Adipocyte (in vitro differentiated cells): Measurements from ENCODE around the gene LTV1.
"Not testable (repeated sequence)": the region's sequence is repeated elsewhere in the genome, so short reads cannot be mapped to it uniquely, and the experiment has no call there.

ENCODE experiments used
- DNase-seq: peaks from one replicate; pipeline ENCODE4 v3.0.0-alpha.2; 2015; ENCODE audit warnings: low read depth
- H3K27me3 ChIP-seq: replicated peaks from 2 replicates; pipeline ENCODE4 v1.7.0; 2013; ENCODE audit warnings: mild to moderate bottlenecking, low read length, moderate library complexity; ENCODE audit not compliant: control insufficient read depth, insufficient read depth
- H3K36me3 ChIP-seq: 2 replicates; pipeline ENCODE4 v1.7.0; 2013; ENCODE audit warnings: low read length, mild to moderate bottlenecking, moderate library complexity; ENCODE audit not compliant: control insufficient read depth, insufficient read depth, severe bottlenecking
- H3K4me1 ChIP-seq: 2 replicates; pipeline ENCODE4 v1.7.0; 2013; ENCODE audit warnings: mild to moderate bottlenecking, low read length, moderate library complexity; ENCODE audit not compliant: control insufficient read depth, insufficient read depth
- H3K4me3 ChIP-seq: 2 replicates; pipeline ENCODE4 v1.7.0; 2013; ENCODE audit warnings: mild to moderate bottlenecking, low read length, moderate library complexity
- H3K9ac ChIP-seq: 2 replicates; pipeline ENCODE4 v1.7.0; 2013; ENCODE audit warnings: mild to moderate bottlenecking, low read length, moderate library complexity
- H3K9me3 ChIP-seq: 2 replicates; pipeline ENCODE4 v1.7.0; 2013; ENCODE audit warnings: mild to moderate bottlenecking, low read length, moderate library complexity; ENCODE audit not compliant: control insufficient read depth

The LTV1 gene

DNA sequence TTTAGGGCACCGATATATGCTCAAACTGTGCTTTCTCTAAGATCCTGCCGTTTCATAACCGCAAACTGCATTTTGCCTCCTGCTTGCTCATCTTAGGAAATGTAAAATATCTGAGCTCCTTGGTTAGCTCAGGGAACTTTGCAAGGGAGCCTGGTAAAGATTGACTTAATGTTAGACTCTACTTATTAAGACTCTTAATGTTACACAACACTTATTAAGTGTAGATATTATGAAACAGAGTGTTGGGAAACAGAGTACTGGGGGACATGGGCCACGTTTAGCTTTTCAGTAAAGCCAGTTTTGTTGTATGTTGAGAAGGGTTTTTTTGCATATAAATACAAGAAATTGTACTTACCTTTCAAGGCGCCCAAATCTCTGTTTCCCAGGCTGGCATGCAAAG lies 1.9 kb downstream of the LTV1 start:
- peaks cover 55% of the 10 kb centered on the region for H3K36me3 ChIP-seq
- no peak for DNase-seq
- peak overlapping the region; percentile 90 for H3K9ac ChIP-seq

DNA sequence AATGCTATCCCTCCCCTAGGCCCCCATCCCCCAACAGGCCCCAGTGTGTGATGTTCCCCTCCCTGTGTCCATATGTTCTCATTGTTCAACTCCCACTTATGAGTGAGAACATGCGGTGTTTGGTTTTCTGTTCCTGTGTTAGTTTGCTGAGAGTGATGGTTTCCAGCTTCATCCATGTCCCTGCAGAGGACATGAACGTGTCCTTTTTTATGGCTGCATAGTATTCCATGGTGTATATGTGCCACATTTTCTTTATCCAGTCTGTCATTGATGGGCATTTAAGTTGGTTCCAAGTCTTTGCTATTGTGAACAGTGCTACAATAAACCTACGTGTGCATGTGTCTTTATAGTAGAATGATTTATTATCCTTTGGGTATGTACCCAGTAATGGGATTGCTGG lies 8.6 kb downstream of the LTV1 start:
- DNase-seq, H3K4me1 ChIP-seq, H3K9ac ChIP-seq, H3K4me3 ChIP-seq, H3K27me3 ChIP-seq: not testable (repeated sequence)
- peaks cover 83% of the 10 kb centered on the region for H3K36me3 ChIP-seq
- peaks cover 16% of the 10 kb centered on the region for H3K9me3 ChIP-seq

More for the DNA sequence above, 1.9 kb downstream of the LTV1 start:
- Histone ChIP-seq H3K4me1 (peaks cover 23% of the 10 kb centered on the region), H3K27me3 (no peaks in the 10 kb centered on the region), H3K4me3 (peak overlapping the region; percentile 85), H3K9me3 (no peaks in the 10 kb centered on the region)

DNA sequence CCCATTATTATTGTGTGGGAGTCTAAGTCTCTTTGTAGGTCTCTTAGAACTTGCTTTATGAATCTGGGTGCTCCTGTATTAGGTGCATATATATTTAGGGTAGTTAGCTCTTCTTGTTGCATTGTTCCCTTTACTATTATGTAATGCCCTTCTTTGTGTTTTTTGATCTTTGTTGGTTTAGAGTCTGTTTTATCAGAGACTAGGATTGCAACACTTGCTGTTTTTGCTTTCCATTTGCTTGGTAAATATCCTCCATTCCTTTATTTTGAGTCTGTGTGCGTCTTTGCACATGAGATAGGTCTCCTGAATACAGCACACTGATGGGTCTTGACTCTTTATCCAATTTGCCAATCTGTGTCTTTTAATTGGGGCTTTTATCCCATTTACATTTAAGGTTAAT lies 11.9 kb downstream of the LTV1 start:
- H3K4me3 ChIP-seq, H3K9ac ChIP-seq, DNase-seq, H3K27me3 ChIP-seq, H3K4me1 ChIP-seq: not testable (repeated sequence)
- peaks cover 16% of the 10 kb centered on the region for H3K9me3 ChIP-seq
- H3K36me3 ChIP-seq: peaks cover 84% of the 10 kb centered on the region

DNA sequence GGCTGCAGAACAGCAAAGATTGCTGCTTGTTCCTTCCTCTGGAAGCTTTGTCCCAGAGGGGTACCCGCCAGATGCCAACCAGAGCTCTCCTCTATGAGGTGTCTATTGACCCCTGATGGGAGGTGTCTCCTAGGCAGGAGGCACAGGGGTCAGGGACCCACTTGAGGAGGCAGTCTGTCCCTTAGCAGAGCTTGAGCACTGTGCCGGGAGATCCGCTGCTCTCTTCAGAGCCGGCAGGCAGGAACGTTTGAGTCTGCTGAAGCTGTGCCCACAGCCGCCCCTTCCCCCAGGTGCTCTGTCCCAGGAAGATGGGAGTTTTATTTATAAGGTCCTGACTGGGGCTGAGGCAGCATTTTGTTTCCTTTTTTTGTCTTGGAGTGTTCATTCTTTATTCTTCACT lies 13.6 kb downstream of the LTV1 start:
- H3K9me3 ChIP-seq: peaks cover 16% of the 10 kb centered on the region
- DNase-seq, H3K4me1 ChIP-seq, H3K4me3 ChIP-seq, H3K27me3 ChIP-seq, H3K9ac ChIP-seq: not testable (repeated sequence)
- peaks cover 84% of the 10 kb centered on the region for H3K36me3 ChIP-seq

DNA sequence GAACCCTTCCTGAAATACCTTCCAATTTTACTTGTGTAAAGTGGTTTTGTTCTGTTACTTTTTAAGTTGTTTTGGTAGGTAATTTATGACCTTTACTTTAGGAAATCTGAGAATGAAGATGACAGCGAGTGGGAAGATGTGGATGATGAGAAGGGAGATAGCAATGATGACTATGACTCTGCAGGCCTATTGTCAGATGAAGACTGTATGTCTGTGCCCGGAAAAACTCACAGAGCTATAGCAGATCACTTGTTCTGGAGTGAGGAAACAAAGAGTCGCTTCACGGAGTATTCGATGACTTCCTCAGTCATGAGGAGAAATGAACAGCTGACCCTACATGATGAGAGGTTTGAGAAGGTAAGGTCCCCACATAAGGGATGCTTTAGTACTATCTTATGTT lies 14.5 kb downstream of the LTV1 start:
- Histone ChIP-seq H3K4me1 (no peaks in the 10 kb centered on the region), H3K36me3 (peaks cover 84% of the 10 kb centered on the region), H3K4me3 (no peak overlapping the region), H3K9ac (no peak overlapping the region), H3K27me3 (no peaks in the 10 kb centered on the region), H3K9me3 (peaks cover 16% of the 10 kb centered on the region)
- no peak for DNase-seq

DNA sequence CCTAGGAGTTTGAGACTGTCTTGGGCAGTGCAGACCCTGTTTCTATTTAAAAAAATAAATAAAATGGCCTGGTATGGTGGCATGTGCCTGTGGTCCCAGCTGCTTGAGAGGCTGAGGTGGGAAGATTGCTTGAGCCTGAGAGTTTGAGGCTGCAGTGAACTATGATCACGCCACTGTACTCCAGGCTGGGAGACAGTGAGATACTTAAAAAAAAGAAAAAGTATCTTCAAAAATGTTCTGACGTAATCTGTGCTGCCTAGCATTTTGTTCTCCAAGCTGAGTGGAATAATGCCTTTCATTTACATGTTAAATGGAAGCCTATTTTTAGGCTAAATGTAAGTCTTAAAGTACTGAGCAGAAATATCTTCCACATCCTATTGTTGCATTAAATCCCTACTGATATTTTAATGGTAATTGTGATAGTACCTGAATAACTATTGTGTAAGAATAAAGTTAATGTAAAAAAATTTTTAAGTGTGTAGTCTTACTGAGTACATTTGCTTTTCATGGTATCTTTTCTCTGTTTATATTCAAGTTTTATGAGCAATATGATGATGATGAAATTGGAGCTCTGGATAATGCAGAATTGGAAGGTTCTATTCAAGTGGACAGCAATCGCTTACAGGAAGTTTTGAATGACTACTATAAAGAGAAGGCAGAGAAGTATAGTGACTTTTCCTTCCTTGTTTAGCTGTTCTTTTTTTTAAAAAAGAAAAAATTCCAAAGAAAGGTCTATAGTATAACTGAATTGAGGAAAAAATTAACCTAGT lies 16.9 kb downstream of the LTV1 start:
- peak; percentile 27 for DNase-seq
- Histone ChIP-seq H3K9ac (no peak overlapping the region), H3K36me3 (peaks cover 100% of the 10 kb centered on the region)

DNA sequence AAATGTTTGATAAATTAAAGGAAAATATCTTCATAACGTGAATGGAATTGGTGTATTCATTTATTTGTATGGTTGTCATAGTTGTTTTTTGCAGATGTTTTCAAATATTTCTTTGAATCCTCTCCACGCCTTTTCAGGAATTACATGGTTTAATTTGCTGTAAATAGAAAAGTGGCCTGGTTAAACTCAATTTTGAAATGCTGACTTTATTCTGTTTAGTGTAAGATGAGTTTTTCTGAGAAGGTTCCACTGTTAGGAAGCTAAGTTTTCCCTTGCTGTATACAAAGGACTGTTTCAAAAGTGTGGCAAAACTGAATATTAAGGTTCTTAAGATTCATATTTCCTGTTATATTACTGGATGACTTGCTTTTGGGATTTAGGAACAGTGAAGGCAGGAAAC lies 20.6 kb downstream of the LTV1 start:
- no peaks in the 10 kb centered on the region for H3K4me1 ChIP-seq
- no peak overlapping the region for H3K9ac ChIP-seq
- no peak overlapping the region for H3K4me3 ChIP-seq
- no peaks in the 10 kb centered on the region for H3K9me3 ChIP-seq
- DNase-seq: no peak
- peaks cover 74% of the 10 kb centered on the region for H3K36me3 ChIP-seq
- no peaks in the 10 kb centered on the region for H3K27me3 ChIP-seq

More for the DNA sequence above, 16.9 kb downstream of the LTV1 start:
- Histone ChIP-seq H3K4me1 (no peaks in the 10 kb centered on the region), H3K4me3 (no peak overlapping the region), H3K27me3 (no peaks in the 10 kb centered on the region), H3K9me3 (peaks cover 8% of the 10 kb centered on the region)

DNA sequence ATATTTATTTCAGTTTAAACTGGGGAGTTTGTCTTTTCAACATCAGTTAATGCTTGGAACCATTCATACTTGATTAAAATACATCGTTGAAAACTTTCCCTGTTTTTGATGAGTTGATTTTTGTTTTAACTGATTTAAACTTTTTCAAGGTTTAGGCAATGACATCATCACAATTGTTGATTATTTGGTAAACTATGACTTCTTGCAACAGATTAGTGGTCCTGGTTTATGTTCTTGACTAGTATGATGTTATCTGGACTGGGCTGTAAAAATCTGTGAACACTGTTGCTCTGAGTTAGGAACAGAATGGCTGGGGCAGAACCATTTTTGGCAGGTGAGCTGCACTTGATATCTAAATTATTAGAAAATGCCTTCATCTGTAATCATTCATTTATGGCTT lies 21.1 kb downstream of the LTV1 start, which contains the start of gene ZC2HC1B:
Gene ZC2HC1B, plus strand, starts transcription at position 241 of the 400 bp plus-strand sequence. Its CDS starts 66 bp downstream, at position 307.
- Histone ChIP-seq H3K9ac (no peak within 1 kb of the TSS), H3K27me3 (no peaks in the 10 kb centered on the region), H3K36me3 (peaks cover 70% of the 10 kb centered on the region), H3K9me3 (no peaks in the 10 kb centered on the region), H3K4me1 (no peaks in the 10 kb centered on the region), H3K4me3 (no peak within 1 kb of the TSS)
- DNase-seq: no peak

DNA sequence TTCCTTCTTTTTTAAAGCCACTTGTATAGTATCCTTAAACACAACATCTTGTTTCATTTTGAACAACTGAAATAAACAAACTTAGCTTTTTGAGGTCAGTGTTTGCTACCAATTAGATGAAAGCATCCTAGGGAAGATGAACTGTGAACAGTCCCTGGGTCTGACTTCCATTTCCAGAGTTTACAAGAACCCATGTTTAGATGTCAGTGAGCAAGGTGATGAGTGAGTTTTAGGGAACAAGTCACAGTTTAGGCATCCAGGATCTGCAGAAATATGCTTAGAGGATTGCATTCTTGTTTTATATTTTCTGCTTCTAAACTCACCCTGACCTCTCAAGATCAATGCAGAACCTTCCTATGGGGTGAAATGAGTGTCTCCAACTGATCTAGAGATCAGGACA lies 24.1 kb downstream of the LTV1 start:
- no peaks in the 10 kb centered on the region for H3K9me3 ChIP-seq
- H3K4me1 ChIP-seq: no peaks in the 10 kb centered on the region
- no peak overlapping the region for H3K9ac ChIP-seq
- H3K36me3 ChIP-seq: peaks cover 39% of the 10 kb centered on the region
- no peak overlapping the region for H3K4me3 ChIP-seq
- DNase-seq: no peak
- no peaks in the 10 kb centered on the region for H3K27me3 ChIP-seq

DNA sequence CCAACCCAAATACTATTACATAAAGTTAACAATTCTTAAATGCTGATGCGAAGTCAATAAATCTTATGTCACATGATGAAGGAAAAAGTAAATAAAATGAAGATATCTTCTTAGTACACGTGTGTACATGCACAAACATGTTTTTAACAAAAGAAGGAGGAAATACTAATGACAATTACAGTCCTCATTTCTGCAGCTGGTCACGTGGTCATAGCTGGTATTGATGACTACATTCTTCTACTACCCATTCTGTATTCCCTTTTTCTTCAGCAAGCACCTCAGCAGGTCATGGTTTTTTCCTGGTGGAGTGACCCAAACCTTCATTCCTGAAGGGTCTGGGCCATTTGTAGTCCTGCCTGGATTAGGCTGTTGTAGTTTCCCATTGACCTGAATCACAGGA lies 25.7 kb downstream of the LTV1 start:
- not testable (repeated sequence) for H3K4me1 ChIP-seq, H3K27me3 ChIP-seq, H3K4me3 ChIP-seq, H3K9ac ChIP-seq, H3K9me3 ChIP-seq, DNase-seq
- H3K36me3 ChIP-seq: peaks cover 24% of the 10 kb centered on the region

DNA sequence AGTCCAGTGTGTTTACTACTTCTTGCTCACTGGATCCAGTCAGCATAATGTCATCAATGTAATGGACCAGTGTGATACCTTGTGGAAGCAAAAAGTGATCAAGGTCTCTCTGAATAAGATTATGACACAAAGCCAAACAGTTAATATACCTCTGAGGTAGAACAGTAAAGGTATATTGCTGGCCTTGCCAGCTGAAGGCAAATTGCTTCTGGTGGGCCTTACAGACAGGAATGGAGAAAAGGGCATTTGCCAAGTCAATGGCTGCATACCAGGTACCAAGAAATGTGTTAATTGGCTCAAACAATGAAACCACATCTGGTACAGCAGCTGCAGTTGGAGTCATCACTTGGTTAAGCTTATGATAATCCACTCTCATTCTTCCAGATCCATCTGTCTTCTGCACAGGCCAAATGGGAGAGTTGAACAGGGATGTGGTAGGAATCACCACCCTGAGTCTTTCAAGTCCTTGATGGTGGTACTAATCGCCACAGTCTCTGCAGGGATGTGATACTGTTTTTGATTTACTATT lies 28.1 kb downstream of the LTV1 start:
- H3K4me3 ChIP-seq, H3K27me3 ChIP-seq, H3K4me1 ChIP-seq, H3K36me3 ChIP-seq, H3K9me3 ChIP-seq, H3K9ac ChIP-seq, DNase-seq: not testable (repeated sequence)
